ENCODE data around the gene RAD51B.

DNA sequence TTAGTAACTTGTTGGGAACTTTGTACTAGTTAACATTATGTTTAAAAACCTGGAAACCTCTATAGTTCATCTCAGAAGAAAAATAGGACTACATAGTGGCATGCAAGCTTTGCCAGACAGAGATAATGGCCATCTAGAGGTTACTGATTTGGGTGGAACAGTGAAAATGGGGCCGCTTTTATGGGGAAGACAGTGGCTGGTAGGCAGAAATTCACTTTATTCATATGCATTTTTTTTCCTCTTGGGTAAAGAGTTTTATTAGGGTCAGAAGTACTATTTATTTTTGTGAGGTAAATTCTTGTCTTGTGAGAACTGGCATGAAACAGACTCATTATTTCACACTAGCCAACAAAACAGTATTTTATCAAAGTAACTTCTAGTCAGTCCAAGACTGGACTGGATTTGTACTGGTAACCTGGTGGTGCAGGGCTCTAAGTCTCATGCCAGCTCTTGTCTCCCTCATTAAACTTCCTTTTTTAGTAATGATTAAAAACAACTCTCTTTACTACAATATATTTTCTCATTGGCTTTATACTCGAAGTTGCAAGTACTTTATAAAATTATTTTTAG is 345.8 kb downstream of the RAD51B start:
- TF ChIP-seq POLR2AphosphoS5 (IDR thresholded peaks at IDR 0.05; ENCODE audit: borderline replicate concordance, low read depth, low read length) (no peak), EZH2 (IDR thresholded peaks at IDR 0.05) (no peak)
